ENCODE results near the gene MIAT. TPM values are rescaled to one million over a fixed set of nuclear protein-coding genes. Genes with fewer than 3 reads are reported as not detected.

Gene MIAT
- total RNA-seq, 1 donor from 2014 or later: 7.0 TPM

- DNase-seq (ENCODE audit: low spot score in 2 of 2, unreplicated experiment in 2 of 2): no peak
- no peaks in the 10 kb centered on the region for H3K36me3 Mint-ChIP-seq
- H3K4me1 Mint-ChIP-seq: peaks cover 69% of the 10 kb centered on the region
- H3K4me3 Mint-ChIP-seq: no peak overlapping the region
- no peaks in the 10 kb centered on the region for H3K9me3 Mint-ChIP-seq
- no peak for TF ChIP-seq CTCF (IDR thresholded peaks at IDR 0.05; ENCODE audit: unreplicated experiment)
- peaks cover 43% of the 10 kb centered on the region for H3K27me3 Mint-ChIP-seq (ENCODE audit: low read depth)
- H3K27ac Mint-ChIP-seq: no peak overlapping the region
Observed at GRCh38 chr22:26646158-26646557, 11.2 kb upstream of the MIAT start.

- H3K36me3 Mint-ChIP-seq: no peaks in the 10 kb centered on the region
- H3K9me3 Mint-ChIP-seq: no peaks in the 10 kb centered on the region
- no peak for DNase-seq (ENCODE audit: low spot score in 2 of 2, unreplicated experiment in 2 of 2)
- no peak overlapping the region for H3K4me3 Mint-ChIP-seq
- H3K27me3 Mint-ChIP-seq (ENCODE audit: low read depth): peaks cover 62% of the 10 kb centered on the region
- H3K4me1 Mint-ChIP-seq: peaks cover 54% of the 10 kb centered on the region
- no peak for TF ChIP-seq CTCF (IDR thresholded peaks at IDR 0.05; ENCODE audit: unreplicated experiment)
- H3K27ac Mint-ChIP-seq: no peak overlapping the region
Observed at GRCh38 chr22:26648011-26648497, 9.3 kb upstream of the MIAT start.

- H3K4me1 Mint-ChIP-seq: peaks cover 49% of the 10 kb centered on the region
- peaks cover 69% of the 10 kb centered on the region for H3K27me3 Mint-ChIP-seq (ENCODE audit: low read depth)
- no peak overlapping the region for H3K4me3 Mint-ChIP-seq
- TF ChIP-seq CTCF (IDR thresholded peaks at IDR 0.05; ENCODE audit: unreplicated experiment): no peak
- DNase-seq (ENCODE audit: low spot score in 2 of 2, unreplicated experiment in 2 of 2): no peak
- H3K36me3 Mint-ChIP-seq: no peaks in the 10 kb centered on the region
- H3K9me3 Mint-ChIP-seq: no peaks in the 10 kb centered on the region
- no peak overlapping the region for H3K27ac Mint-ChIP-seq
Observed at GRCh38 chr22:26648528-26649388, 8.6 kb upstream of the MIAT start.

GRCh38 chr22:26650722-26651421 lies 6.5 kb upstream of the MIAT start:
- TF ChIP-seq CTCF (IDR thresholded peaks at IDR 0.05; ENCODE audit: unreplicated experiment): no peak
- peaks cover 30% of the 10 kb centered on the region for H3K4me1 Mint-ChIP-seq
- no peaks in the 10 kb centered on the region for H3K36me3 Mint-ChIP-seq
- no peak overlapping the region for H3K4me3 Mint-ChIP-seq
- H3K27me3 Mint-ChIP-seq (ENCODE audit: low read depth): peaks cover 86% of the 10 kb centered on the region
- H3K27ac Mint-ChIP-seq: no peak overlapping the region
- no peak for DNase-seq (ENCODE audit: low spot score in 2 of 2, unreplicated experiment in 2 of 2)
- no peaks in the 10 kb centered on the region for H3K9me3 Mint-ChIP-seq

GRCh38 chr22:26651815-26652214 lies 5.6 kb upstream of the MIAT start:
- Mint-ChIP-seq H3K27ac (no peak overlapping the region), H3K4me1 (peaks cover 21% of the 10 kb centered on the region), H3K4me3 (no peak overlapping the region), H3K27me3 (ENCODE audit: low read depth) (peaks cover 87% of the 10 kb centered on the region), H3K36me3 (no peaks in the 10 kb centered on the region), H3K9me3 (no peaks in the 10 kb centered on the region)
- TF ChIP-seq CTCF (IDR thresholded peaks at IDR 0.05; ENCODE audit: unreplicated experiment): no peak
- DNase-seq (ENCODE audit: low spot score in 2 of 2, unreplicated experiment in 2 of 2): no peak

Measured in mesothelial cell of epicardium (in vitro differentiated cells).